Suprapubic skin (tissue), 4 donors: ENCODE data around the gene TAF5L. TPM values are rescaled to one million over a fixed set of nuclear protein-coding genes. Genes with fewer than 3 reads are reported as not detected.

Experiments
- DNase-seq, 2 donors: peaks; one replicate each; pipeline ENCODE4 v3.0.0-alpha.2; 2019; ENCODE audit warnings: low spot score in 2 of 2
- H3K27ac ChIP-seq: fragments of 200-600 bp; sonication (generic); one replicate; pipeline ENCODE4 v1.5.1; 2019
- H3K27me3 ChIP-seq: fragments of 200-600 bp; sonication (generic); one replicate; pipeline ENCODE4 v1.5.1; 2019
- H3K36me3 ChIP-seq: fragments of 200-600 bp; sonication (generic); one replicate; pipeline ENCODE4 v1.5.1; 2019
- H3K4me1 ChIP-seq: fragments of 200-600 bp; sonication (generic); one replicate; pipeline ENCODE4 v1.5.1; 2019
- H3K4me3 ChIP-seq: fragments of 200-600 bp; sonication (generic); one replicate; pipeline ENCODE4 v1.5.1; 2019; ENCODE audit warnings: mild to moderate bottlenecking
- H3K9me3 ChIP-seq: fragments of 200-600 bp; sonication (generic); one replicate; pipeline ENCODE4 v1.5.1; 2019
- CTCF ChIP-seq, 2 donors: fragments of 200-600 bp in 1 of 2; fragments of 450-650 bp in 1 of 2; sonication (generic) in 1 of 2; IDR thresholded peaks; one replicate each; pipeline ENCODE4 v1.5.1; 2016 to 2019; ENCODE audit warnings: antibody characterized with exemption in 2 of 2, mild to moderate bottlenecking in 1 of 2, moderate library complexity in 1 of 2
- EP300 ChIP-seq: sonication (generic); formaldehyde crosslinking; IDR thresholded peaks from one replicate; pipeline ENCODE4 v1.6.1; 2017; ENCODE audit warnings: antibody characterized with exemption
- POLR2A ChIP-seq, 2 donors: fragments of 450-650 bp; IDR thresholded peaks; one replicate each; pipeline ENCODE4 v1.6.1; 2017; ENCODE audit warnings: antibody characterized with exemption in 2 of 2, mild to moderate bottlenecking in 2 of 2, moderate library complexity in 2 of 2
- POLR2AphosphoS5 ChIP-seq, 3 donors: sonication (generic); formaldehyde crosslinking; IDR thresholded peaks; one replicate each; pipeline ENCODE4 v1.6.1; 2017; ENCODE audit warnings: antibody characterized with exemption in 3 of 3
- WGBS: methylation state at CpG from one replicate; pipeline ENCODE4 v1.1.5; 2018; 5-methylcytosine and 5-hydroxymethylcytosine counted together
- total RNA-seq, 4 donors: library from RNA; depleted of rRNA; stranded (reverse); fragments of >200 nt; gene quantifications; one replicate each; pipeline ENCODE4 v1.1.0, GENCODE V29; 2016

The TAF5L gene
- total RNA-seq, 4 donors from 2014 or later = 10.5 to 16.8 (median 15.8) TPM

- H3K36me3 ChIP-seq = no peaks in the 10 kb centered on the region
- no peak overlapping the region for H3K4me3 ChIP-seq
- WGBS = 81% methylated on average over 2 of the region's 2 CpGs
- H3K9me3 ChIP-seq = no peaks in the 10 kb centered on the region
- no peak for TF ChIP-seq EP300
- TF ChIP-seq POLR2A (IDR thresholded peaks at IDR 0.05) = no peak
- no peak for TF ChIP-seq POLR2AphosphoS5 (IDR thresholded peaks at IDR 0.05)
- TF ChIP-seq CTCF (IDR thresholded peaks at IDR 0.05) = no peak
- peaks cover 4% of the 10 kb centered on the region for H3K4me1 ChIP-seq
- no peak overlapping the region for H3K27ac ChIP-seq
- no peak for DNase-seq
- H3K27me3 ChIP-seq = no peaks in the 10 kb centered on the region
These were observed 40.6 kb downstream of the TAF5L start for GRCh38 chr1:229585338-229585737.

DNA sequence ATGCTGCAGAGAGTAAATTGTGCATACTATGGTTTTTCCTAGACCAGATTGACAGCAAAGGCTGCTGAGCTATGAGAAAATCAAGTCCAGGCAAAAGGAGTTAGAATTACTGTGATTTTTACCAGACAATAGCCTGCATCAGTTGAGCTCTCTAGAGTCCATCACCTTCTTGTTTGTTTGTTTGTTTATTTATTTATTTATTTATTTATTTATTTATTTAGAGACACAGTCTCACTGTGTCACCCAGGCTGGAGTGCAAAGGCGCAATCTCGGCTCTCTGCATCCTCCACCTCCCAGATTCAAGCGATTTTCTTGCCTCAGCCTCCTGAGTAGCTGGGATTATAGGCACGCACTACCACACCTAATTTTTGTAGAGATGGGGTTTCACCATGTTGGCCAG lies 43.2 kb downstream of the TAF5L start:
- Histone ChIP-seq H3K27me3 (no peaks in the 10 kb centered on the region), H3K9me3 (no peaks in the 10 kb centered on the region), H3K27ac (no peak overlapping the region), H3K4me3 (no peak overlapping the region), H3K4me1 (peaks cover 16% of the 10 kb centered on the region), H3K36me3 (no peaks in the 10 kb centered on the region)
- WGBS = 92% methylated on average over 4 of the region's 4 CpGs
- no peak for DNase-seq
- TF ChIP-seq POLR2A (IDR thresholded peaks at IDR 0.05) (no peak), CTCF (IDR thresholded peaks at IDR 0.05) (no peak), EP300 (no peak), POLR2AphosphoS5 (IDR thresholded peaks at IDR 0.05) (no peak)

DNA sequence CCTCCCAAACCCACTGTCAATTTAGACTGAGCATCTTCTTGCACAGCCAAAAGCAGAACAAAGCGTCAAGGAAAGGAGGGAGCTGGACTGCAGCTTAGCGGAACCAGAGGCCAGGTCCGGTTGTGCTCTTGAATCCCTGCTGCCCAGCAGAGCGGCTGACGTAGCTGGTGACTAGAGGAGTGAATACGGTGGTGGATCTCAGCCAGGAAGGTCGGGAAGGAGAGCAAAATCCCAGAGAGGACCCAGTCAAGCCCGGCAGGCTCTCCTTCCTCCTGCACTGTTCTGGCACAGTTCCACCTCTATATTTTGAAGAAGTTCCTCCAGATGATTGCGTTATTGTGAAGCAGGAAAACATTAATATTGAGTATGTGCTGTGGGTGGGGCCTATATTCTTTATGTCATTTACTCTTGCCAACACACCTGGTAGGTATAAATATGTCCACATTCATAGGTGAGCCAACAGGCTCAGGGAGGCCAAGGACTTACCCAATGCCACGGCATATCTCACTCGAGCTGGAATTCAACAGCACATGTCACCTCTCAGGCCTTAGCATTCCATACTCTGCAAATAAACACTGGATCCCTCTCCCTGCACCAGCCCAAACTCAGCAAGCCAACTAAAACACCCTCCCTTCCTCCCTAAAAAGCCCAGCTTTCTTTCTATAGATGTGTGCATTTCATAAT lies 43.8 kb downstream of the TAF5L start:
- H3K4me1 ChIP-seq = peaks cover 16% of the 10 kb centered on the region
- H3K36me3 ChIP-seq = no peaks in the 10 kb centered on the region
- H3K9me3 ChIP-seq = no peaks in the 10 kb centered on the region
- H3K27ac ChIP-seq = no peak overlapping the region
- 28% methylated on average over 11 of the region's 11 CpGs for WGBS
- H3K4me3 ChIP-seq = no peak overlapping the region
- no peaks in the 10 kb centered on the region for H3K27me3 ChIP-seq
- TF ChIP-seq POLR2A (IDR thresholded peaks at IDR 0.05) = no peak
- TF ChIP-seq POLR2AphosphoS5 (IDR thresholded peaks at IDR 0.05) = no peak
- no peak for TF ChIP-seq EP300
- no peak for TF ChIP-seq CTCF (IDR thresholded peaks at IDR 0.05)
- DNase-seq = no peak

DNA sequence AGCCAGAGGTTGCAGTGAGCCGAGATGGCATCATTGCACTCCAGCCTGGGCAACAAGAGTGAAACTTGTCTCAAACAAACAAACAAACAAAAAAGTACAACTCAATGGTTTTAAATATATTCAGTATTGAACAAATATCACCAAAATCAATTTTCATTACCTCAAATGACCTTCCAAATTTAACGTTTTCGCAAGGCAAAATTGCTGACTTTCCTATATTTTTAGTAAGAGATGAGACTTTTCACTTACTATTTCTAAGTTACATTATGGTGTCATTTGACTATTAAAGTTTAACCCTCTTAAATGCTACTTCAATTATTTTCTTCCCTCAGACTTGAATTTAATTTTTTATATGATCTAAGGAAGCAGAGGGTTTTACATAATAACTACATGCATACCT lies 44.4 kb downstream of the TAF5L start:
- 84% methylated on average over 3 of the region's 3 CpGs for WGBS
- no peaks in the 10 kb centered on the region for H3K9me3 ChIP-seq
- H3K36me3 ChIP-seq = no peaks in the 10 kb centered on the region
- H3K27ac ChIP-seq = no peak overlapping the region
- H3K27me3 ChIP-seq = no peaks in the 10 kb centered on the region
- peaks cover 16% of the 10 kb centered on the region for H3K4me1 ChIP-seq
- no peak overlapping the region for H3K4me3 ChIP-seq
- no peak for DNase-seq
- TF ChIP-seq POLR2AphosphoS5 (IDR thresholded peaks at IDR 0.05) = no peak
- TF ChIP-seq POLR2A (IDR thresholded peaks at IDR 0.05) = no peak

DNA sequence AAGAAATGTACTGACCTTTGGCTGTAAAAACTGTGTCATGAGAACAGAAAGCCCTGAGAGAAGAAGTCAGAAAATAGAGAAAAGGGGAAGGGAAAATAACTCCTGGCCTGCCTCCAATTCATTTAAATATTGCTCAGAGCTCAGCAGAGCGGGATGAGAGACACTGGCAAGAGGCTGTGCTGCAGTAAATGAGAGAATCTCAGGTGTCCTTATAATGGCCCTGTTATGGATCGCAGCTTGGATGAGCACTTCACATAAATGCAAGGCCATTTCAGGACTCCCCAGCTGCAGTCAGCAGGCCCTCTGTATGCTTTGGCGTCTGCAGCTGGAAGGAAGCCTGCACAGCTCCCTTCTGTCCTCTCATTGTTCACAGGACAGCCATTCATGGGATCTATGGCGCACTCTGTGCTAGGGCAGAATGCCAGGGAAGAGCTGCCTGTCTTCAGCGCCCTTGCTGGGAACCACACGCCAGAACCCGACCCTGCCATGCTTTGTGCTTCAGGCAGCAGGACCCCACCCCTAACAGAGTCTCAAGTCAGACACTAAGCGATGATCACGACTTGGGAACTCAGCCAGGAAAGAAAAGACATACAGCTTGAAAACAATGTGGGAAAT lies 46.8 kb downstream of the TAF5L start:
- Histone ChIP-seq H3K4me3 (peak overlapping the region; percentile 6), H3K36me3 (no peaks in the 10 kb centered on the region), H3K4me1 (peaks cover 16% of the 10 kb centered on the region), H3K27me3 (no peaks in the 10 kb centered on the region), H3K27ac (peak overlapping the region; percentile 42), H3K9me3 (no peaks in the 10 kb centered on the region)
- 5% methylated on average over 9 of the region's 9 CpGs for WGBS
- TF ChIP-seq POLR2AphosphoS5 (IDR thresholded peaks at IDR 0.05) (no peak), POLR2A (IDR thresholded peaks at IDR 0.05) (no peak), CTCF (IDR thresholded peaks at IDR 0.05) (no peak), EP300 (no peak)
- no peak for DNase-seq
